WERI-Rb-1 (cell line): ENCODE measurements around the gene HIVEP2.

Experiments
- DNase-seq: peaks from one replicate; pipeline ENCODE4 v3.0.0-alpha.2; 2020
- H3K27ac ChIP-seq: fragments of 250-450 bp; sonication (Bioruptor Pico); 2 replicates; pipeline ENCODE4 v1.5.1; 2020; ENCODE audit warnings: mild to moderate bottlenecking, moderate library complexity
- H3K27me3 ChIP-seq: fragments of 250-450 bp; sonication (Bioruptor Pico); 2 replicates; pipeline ENCODE4 v1.5.1; 2021; ENCODE audit warnings: mild to moderate bottlenecking, low read depth, moderate library complexity; ENCODE audit not compliant: insufficient read depth, severe bottlenecking
- H3K36me3 ChIP-seq: fragments of 250-450 bp; sonication (Bioruptor Pico); 2 replicates; pipeline ENCODE4 v1.5.1; 2020; ENCODE audit warnings: mild to moderate bottlenecking, moderate library complexity
- H3K4me3 ChIP-seq: 2 replicates; pipeline ENCODE4 v1.5.1; 2011; ENCODE audit warnings: low read depth, mild to moderate bottlenecking, control low read depth, low read length
- H3K9me3 ChIP-seq: fragments of 250-450 bp; sonication (Bioruptor Pico); 2 replicates; pipeline ENCODE4 v1.5.1; 2021; ENCODE audit warnings: mild to moderate bottlenecking, moderate library complexity; ENCODE audit not compliant: severe bottlenecking
- CTCF ChIP-seq: IDR thresholded peaks from 2 replicates; pipeline ENCODE4 v1.5.1; 2011; ENCODE audit warnings: low read depth, mild to moderate bottlenecking, control low read depth, inconsistent platforms, low read length

Gene HIVEP2

GRCh38 chr6:142872376-142872775 lies 72.6 kb downstream of the HIVEP2 start:
- DNase-seq: no peak
- H3K27me3 ChIP-seq: no peaks in the 10 kb centered on the region
- TF ChIP-seq CTCF: no peak
- H3K27ac ChIP-seq: no peak overlapping the region
- H3K36me3 ChIP-seq: no peaks in the 10 kb centered on the region
- no peak overlapping the region for H3K4me3 ChIP-seq
- H3K9me3 ChIP-seq: no peaks in the 10 kb centered on the region

GRCh38 chr6:142871910-142872331 lies 73.1 kb downstream of the HIVEP2 start:
- no peak for TF ChIP-seq CTCF
- no peak for DNase-seq

GRCh38 chr6:142870787-142871415 lies 74.1 kb downstream of the HIVEP2 start:
- TF ChIP-seq CTCF: no peak
- H3K4me3 ChIP-seq: no peak overlapping the region
- no peak overlapping the region for H3K27ac ChIP-seq
- DNase-seq: no peak
- H3K36me3 ChIP-seq: no peaks in the 10 kb centered on the region
- H3K27me3 ChIP-seq: no peaks in the 10 kb centered on the region
- no peaks in the 10 kb centered on the region for H3K9me3 ChIP-seq

More at GRCh38 chr6:142871910-142872331, 73.1 kb downstream of the HIVEP2 start:
- no peaks in the 10 kb centered on the region for H3K27me3 ChIP-seq
- H3K36me3 ChIP-seq: no peaks in the 10 kb centered on the region
- no peaks in the 10 kb centered on the region for H3K9me3 ChIP-seq
- H3K27ac ChIP-seq: no peak overlapping the region
- H3K4me3 ChIP-seq: no peak overlapping the region

- TF ChIP-seq CTCF: no peak
- no peaks in the 10 kb centered on the region for H3K36me3 ChIP-seq
- no peak for DNase-seq
- no peaks in the 10 kb centered on the region for H3K9me3 ChIP-seq
- no peak overlapping the region for H3K27ac ChIP-seq
- no peaks in the 10 kb centered on the region for H3K27me3 ChIP-seq
- no peak overlapping the region for H3K4me3 ChIP-seq
These were observed 76.1 kb downstream of the HIVEP2 start for GRCh38 chr6:142868917-142869316.

GRCh38 chr6:142867988-142868812 lies 76.8 kb downstream of the HIVEP2 start:
- no peaks in the 10 kb centered on the region for H3K9me3 ChIP-seq
- H3K36me3 ChIP-seq: no peaks in the 10 kb centered on the region
- no peak overlapping the region for H3K27ac ChIP-seq
- no peaks in the 10 kb centered on the region for H3K27me3 ChIP-seq
- H3K4me3 ChIP-seq: no peak overlapping the region
- TF ChIP-seq CTCF: no peak
- DNase-seq: no peak
